Activated naive CD4-positive, alpha-beta T cell treated with anti-CD3 and anti-CD28 coated beads for 36 hours (primary cell): ENCODE measurements around the gene SYNE2. TPM values are rescaled to one million over a fixed set of nuclear protein-coding genes. Genes with fewer than 3 reads are reported as not detected.

ENCODE experiments used
- CTCF ChIA-PET: fragments of 350-600 bp; sonication (Branson Sonifier 250); formaldehyde crosslinking; loops from one replicate; lab custom pipeline; 2021; ENCODE audit warnings: antibody characterized with exemption; lab: Charles Lee
- DNase-seq: peaks from one replicate; pipeline ENCODE4 v3.0.0-alpha.2; 2020
- H3K27ac Mint-ChIP-seq: one replicate; pipeline ENCODE4 v1.8.0; 2021; ENCODE audit warnings: mild to moderate bottlenecking, mixed read lengths
- H3K27me3 Mint-ChIP-seq: one replicate; pipeline ENCODE4 v1.8.0; 2021; ENCODE audit warnings: low read depth, mixed read lengths
- H3K36me3 Mint-ChIP-seq: one replicate; pipeline ENCODE4 v1.8.0; 2021; ENCODE audit warnings: low read depth, mixed read lengths
- H3K4me1 Mint-ChIP-seq: one replicate; pipeline ENCODE4 v1.8.0; 2021; ENCODE audit warnings: low read depth, mixed read lengths
- H3K4me3 Mint-ChIP-seq: one replicate; pipeline ENCODE4 v1.8.0; 2021; ENCODE audit warnings: mild to moderate bottlenecking, moderate library complexity, mixed read lengths
- H3K9me3 Mint-ChIP-seq: one replicate; pipeline ENCODE4 v1.8.0; 2021; ENCODE audit warnings: mixed read lengths
- intact Hi-C: fragments of 100-400 bp; cut with micrococcal nuclease; formaldehyde crosslinking; loops from one replicate; pipeline ENCODE4 v1.15.1; 2023
- microRNA-seq: library from miRNA; unstranded; fragments of <30 nt; microRNA quantifications from one replicate; pipeline ENCODE4 v1.2.0, GENCODE V29; 2022; ENCODE audit warnings: borderline microRNAs expressed, borderline replicate concordance
- total RNA-seq, 2 experiments: library from RNA; stranded (reverse); gene quantifications; one replicate each; pipeline ENCODE4 v1.2.3, GENCODE V29; 2021

Gene SYNE2
- total RNA-seq, 2 experiments from 2014 or later = 22.1 to 22.3 TPM

- no peaks in the 10 kb centered on the region for H3K4me1 Mint-ChIP-seq
- H3K4me3 Mint-ChIP-seq = no peak overlapping the region
- no peak for DNase-seq
- H3K9me3 Mint-ChIP-seq = peaks cover 1% of the 10 kb centered on the region
- no peaks in the 10 kb centered on the region for H3K36me3 Mint-ChIP-seq
- intact Hi-C loops = no loop called here
- H3K27me3 Mint-ChIP-seq = peaks cover 9% of the 10 kb centered on the region
- CTCF ChIA-PET = no interaction called here
- no peak overlapping the region for H3K27ac Mint-ChIP-seq
These were observed 394.4 kb downstream of the SYNE2 start for GRCh38 chr14:64247195-64247594.

- Mint-ChIP-seq H3K9me3 (no peaks in the 10 kb centered on the region), H3K27ac (no peak overlapping the region), H3K4me1 (no peaks in the 10 kb centered on the region), H3K4me3 (no peak overlapping the region), H3K27me3 (peaks cover 5% of the 10 kb centered on the region), H3K36me3 (no peaks in the 10 kb centered on the region)
- intact Hi-C loops = no loop called here
- CTCF ChIA-PET = no interaction called here
- DNase-seq = no peak
These were observed 395.9 kb downstream of the SYNE2 start for GRCh38 chr14:64248689-64249088.

GRCh38 chr14:64249363-64249762 is 396.6 kb downstream of the SYNE2 start:
- Mint-ChIP-seq H3K9me3 (no peaks in the 10 kb centered on the region), H3K27ac (no peak overlapping the region), H3K36me3 (no peaks in the 10 kb centered on the region), H3K4me3 (no peak overlapping the region), H3K4me1 (no peaks in the 10 kb centered on the region), H3K27me3 (peaks cover 5% of the 10 kb centered on the region)
- intact Hi-C loops = no loop called here
- DNase-seq = no peak
- CTCF ChIA-PET = no interaction called here

- no peak for DNase-seq
- Mint-ChIP-seq H3K27ac (no peak overlapping the region), H3K27me3 (no peaks in the 10 kb centered on the region), H3K9me3 (no peaks in the 10 kb centered on the region), H3K36me3 (no peaks in the 10 kb centered on the region), H3K4me1 (no peaks in the 10 kb centered on the region), H3K4me3 (no peak overlapping the region)
- intact Hi-C loops = no loop called here
- CTCF ChIA-PET = no interaction called here
These were observed 400.9 kb downstream of the SYNE2 start for GRCh38 chr14:64253672-64254071.

GRCh38 chr14:64255756-64256155 is 403.0 kb downstream of the SYNE2 start:
- DNase-seq = no peak
- Mint-ChIP-seq H3K27me3 (no peaks in the 10 kb centered on the region), H3K9me3 (no peaks in the 10 kb centered on the region), H3K4me1 (no peaks in the 10 kb centered on the region), H3K36me3 (no peaks in the 10 kb centered on the region), H3K27ac (no peak overlapping the region), H3K4me3 (no peak overlapping the region)
- CTCF ChIA-PET = no interaction called here
- intact Hi-C loops = no loop called here

GRCh38 chr14:64260418-64260817 is 407.6 kb downstream of the SYNE2 start:
- Mint-ChIP-seq H3K4me1 (no peaks in the 10 kb centered on the region), H3K36me3 (no peaks in the 10 kb centered on the region), H3K9me3 (no peaks in the 10 kb centered on the region), H3K27ac (no peak overlapping the region), H3K4me3 (no peak overlapping the region), H3K27me3 (no peaks in the 10 kb centered on the region)
- intact Hi-C loops = no loop called here
- no peak for DNase-seq
- CTCF ChIA-PET = no interaction called here

GRCh38 chr14:64265222-64265621 is 412.4 kb downstream of the SYNE2 start:
- no peak for DNase-seq
- H3K27me3 Mint-ChIP-seq = no peaks in the 10 kb centered on the region
- H3K4me1 Mint-ChIP-seq = peaks cover 12% of the 10 kb centered on the region
- intact Hi-C loops = no loop called here
- H3K9me3 Mint-ChIP-seq = no peaks in the 10 kb centered on the region
- H3K36me3 Mint-ChIP-seq = no peaks in the 10 kb centered on the region
- H3K27ac Mint-ChIP-seq = no peak overlapping the region
- no peak overlapping the region for H3K4me3 Mint-ChIP-seq
- CTCF ChIA-PET = interaction anchor here (0.6 to 1.1 kb wide), 3 partner anchors 38 to 357 kb away, joined by 3 read pairs; no protein-coding TSS in a partner anchor

- H3K27me3 Mint-ChIP-seq = no peaks in the 10 kb centered on the region
- H3K9me3 Mint-ChIP-seq = no peaks in the 10 kb centered on the region
- no peaks in the 10 kb centered on the region for H3K36me3 Mint-ChIP-seq
- intact Hi-C loops = no loop called here
- H3K27ac Mint-ChIP-seq = no peak overlapping the region
- DNase-seq = no peak
- CTCF ChIA-PET = interaction anchor here (0.8 kb wide), 1 partner anchor 37 kb away, joined by 3 read pairs; no protein-coding TSS in a partner anchor
- H3K4me3 Mint-ChIP-seq = no peak overlapping the region
- peaks cover 12% of the 10 kb centered on the region for H3K4me1 Mint-ChIP-seq
These were observed 413.4 kb downstream of the SYNE2 start for GRCh38 chr14:64266239-64266638.

- intact Hi-C loops = no loop called here
- Mint-ChIP-seq H3K9me3 (no peaks in the 10 kb centered on the region), H3K4me1 (no peaks in the 10 kb centered on the region), H3K27me3 (no peaks in the 10 kb centered on the region), H3K36me3 (no peaks in the 10 kb centered on the region), H3K4me3 (no peak overlapping the region), H3K27ac (no peak overlapping the region)
- DNase-seq = no peak
- CTCF ChIA-PET = interaction anchor here (0.6 to 0.7 kb wide), 2 partner anchors 31 to 374 kb away, joined by 3 read pairs; no protein-coding TSS in a partner anchor
These were observed 419.2 kb downstream of the SYNE2 start for GRCh38 chr14:64272019-64272418.

Small RNA genes lying within 50 kb of the gene (microRNA-seq; reads per million reads assigned to microRNA genes)
- not detected for gene MIR548H1

Other genes starting within 250 kb of the SYNE2 start
- gene WDR89, start 211.1 kb upstream of the SYNE2 start, total RNA-seq = 10 to 100 TPM; 26.7 to 27.7 TPM
- 10 to 100 TPM; 10.1 to 10.6 TPM for gene SGPP1, start 124.9 kb upstream of the SYNE2 start, total RNA-seq